Measurements from ENCODE around the gene VSIR.

Gene VSIR

DNA sequence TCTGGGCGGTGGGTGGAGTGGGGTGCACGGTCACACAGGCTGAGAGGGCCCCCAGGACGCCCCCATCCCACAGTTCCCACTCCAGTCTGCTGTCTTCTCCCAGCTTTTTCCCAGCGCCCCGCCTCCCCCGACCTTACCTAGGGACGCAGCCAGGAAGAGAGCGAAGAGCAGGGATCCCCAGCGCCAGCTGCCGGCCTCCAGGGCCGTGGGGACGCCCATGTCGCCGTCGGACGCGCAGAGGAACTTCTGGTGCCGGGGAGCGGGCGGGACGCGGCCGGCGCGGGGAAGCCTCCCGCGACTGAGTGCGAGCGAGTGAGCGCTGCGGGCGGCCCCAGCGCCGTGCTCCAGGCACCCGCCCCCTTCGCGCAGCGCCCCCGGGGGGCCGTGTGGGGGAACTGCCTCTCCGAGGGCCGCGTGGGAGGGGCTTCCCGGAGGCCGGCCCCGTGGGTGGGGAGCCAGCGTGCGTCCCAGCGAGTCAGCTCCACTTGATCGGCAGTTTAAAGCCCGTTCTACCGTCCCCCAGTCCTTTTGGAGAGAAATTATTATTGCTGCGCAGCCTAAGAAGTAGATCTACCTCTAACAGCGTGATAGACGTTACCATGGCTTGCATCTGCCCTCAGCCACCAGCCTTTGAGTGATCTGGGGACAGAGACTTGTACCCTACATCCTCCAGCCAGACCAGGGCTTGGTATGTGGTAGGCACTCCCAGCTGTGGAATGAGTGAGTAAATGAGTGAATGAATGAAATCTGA lies at the start of gene VSIR:
VSIR (minus strand) TSS at position 300 of the 751 bp plus-strand sequence; CDS start at position 219, 81 bp downstream.
- H3K27ac Mint-ChIP-seq = peak within 1 kb of the TSS; percentile 92
- ATAC-seq = peak; percentile 86
- no peaks in the 10 kb centered on the region for H3K27me3 Mint-ChIP-seq
- peaks cover 82% of the 10 kb centered on the region for H3K4me1 Mint-ChIP-seq
- peak within 1 kb of the TSS; percentile 88 for H3K4me3 Mint-ChIP-seq
- H3K9me3 Mint-ChIP-seq = no peaks in the 10 kb centered on the region
- H3K36me3 Mint-ChIP-seq = no peaks in the 10 kb centered on the region

DNA sequence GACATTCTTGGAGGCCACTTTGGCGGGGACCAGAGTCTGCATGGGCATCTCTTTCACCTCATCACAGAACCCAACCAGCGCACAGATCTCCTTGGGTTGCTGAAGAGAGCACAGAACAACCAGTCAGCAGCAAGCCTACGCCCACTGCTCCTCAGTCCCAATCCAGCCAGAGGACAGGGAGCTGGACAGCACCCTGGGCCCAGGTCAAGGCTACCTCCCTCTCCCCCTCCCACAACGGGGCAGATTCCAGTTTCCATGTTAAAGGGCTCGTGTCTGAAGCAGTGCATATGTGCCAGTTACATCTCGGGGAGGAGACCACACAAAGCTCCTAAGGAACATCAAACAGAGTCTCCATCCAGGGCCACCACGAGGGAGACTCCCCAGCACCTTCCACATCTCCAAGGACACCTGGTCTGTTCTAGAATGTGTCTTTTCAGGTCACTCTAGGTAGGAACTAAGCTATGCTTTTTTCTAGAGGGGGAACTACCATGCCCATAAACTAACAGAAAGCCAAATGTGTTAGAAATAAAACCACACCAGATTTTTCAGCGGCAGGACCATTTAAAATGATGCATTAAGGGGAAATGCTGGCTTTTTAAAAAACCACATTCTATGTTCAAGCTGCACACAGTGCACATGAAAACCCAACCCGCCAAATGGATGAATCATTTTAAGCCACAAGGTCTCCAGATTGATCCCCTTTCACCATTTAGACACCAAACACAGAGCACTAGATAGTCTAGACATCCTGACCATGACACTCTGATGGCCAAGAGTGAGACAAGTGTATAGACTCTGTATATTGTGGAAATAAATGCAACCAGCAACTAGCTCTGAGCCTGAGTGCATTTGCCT lies 48.8 kb upstream of the VSIR start:
- peaks cover 83% of the 10 kb centered on the region for H3K36me3 Mint-ChIP-seq
- H3K9me3 Mint-ChIP-seq = no peaks in the 10 kb centered on the region
- H3K4me1 Mint-ChIP-seq = no peaks in the 10 kb centered on the region
- no peak overlapping the region for H3K27ac Mint-ChIP-seq
- no peaks in the 10 kb centered on the region for H3K27me3 Mint-ChIP-seq
- ATAC-seq = no peak
- no peak overlapping the region for H3K4me3 Mint-ChIP-seq

DNA sequence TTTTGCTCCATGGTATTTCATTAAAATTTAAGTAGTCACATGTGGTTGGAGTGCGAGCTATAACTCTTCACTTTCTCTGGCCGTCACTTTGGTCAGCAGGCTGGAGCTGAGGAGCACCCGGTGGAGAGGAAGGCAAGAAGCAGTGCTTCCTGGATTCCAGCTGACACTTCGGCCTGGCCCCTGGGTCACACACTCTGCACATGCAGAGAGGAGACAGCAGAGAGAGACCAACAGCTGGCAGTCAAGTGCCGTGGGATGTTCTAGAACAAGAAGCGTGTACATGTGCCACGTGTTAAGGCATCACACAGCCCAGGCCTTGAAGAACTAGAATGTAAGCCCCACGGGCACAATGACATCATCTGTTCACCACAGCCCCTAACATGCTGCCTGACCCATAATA lies 47.6 kb upstream of the VSIR start:
- no peak for ATAC-seq
- Mint-ChIP-seq H3K27me3 (no peaks in the 10 kb centered on the region), H3K4me1 (no peaks in the 10 kb centered on the region), H3K36me3 (peaks cover 83% of the 10 kb centered on the region), H3K27ac (no peak overlapping the region), H3K4me3 (no peak overlapping the region), H3K9me3 (no peaks in the 10 kb centered on the region)

DNA sequence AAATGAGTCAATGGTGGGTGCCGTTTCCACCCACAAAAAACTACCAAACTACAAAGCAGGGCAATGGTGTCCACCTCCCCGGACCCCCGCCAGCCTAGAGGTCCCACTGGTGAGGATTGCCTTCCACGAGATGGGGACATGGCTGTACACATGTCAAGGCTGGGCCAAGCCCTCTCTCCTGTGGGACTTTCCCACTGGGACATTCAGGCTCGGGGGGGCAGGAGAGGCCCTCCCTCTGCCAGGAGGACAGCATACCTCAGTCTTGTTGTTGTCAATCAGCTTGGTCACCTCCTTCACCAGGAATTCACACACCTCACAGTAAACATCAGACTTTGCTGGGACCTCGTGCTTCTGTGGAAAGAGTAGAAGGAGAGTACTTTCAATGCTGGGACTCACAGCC lies 46.7 kb upstream of the VSIR start:
- no peak for ATAC-seq
- Mint-ChIP-seq H3K4me1 (no peaks in the 10 kb centered on the region), H3K27ac (peak overlapping the region; percentile 22), H3K4me3 (no peak overlapping the region), H3K36me3 (peaks cover 83% of the 10 kb centered on the region), H3K27me3 (no peaks in the 10 kb centered on the region), H3K9me3 (no peaks in the 10 kb centered on the region)

DNA sequence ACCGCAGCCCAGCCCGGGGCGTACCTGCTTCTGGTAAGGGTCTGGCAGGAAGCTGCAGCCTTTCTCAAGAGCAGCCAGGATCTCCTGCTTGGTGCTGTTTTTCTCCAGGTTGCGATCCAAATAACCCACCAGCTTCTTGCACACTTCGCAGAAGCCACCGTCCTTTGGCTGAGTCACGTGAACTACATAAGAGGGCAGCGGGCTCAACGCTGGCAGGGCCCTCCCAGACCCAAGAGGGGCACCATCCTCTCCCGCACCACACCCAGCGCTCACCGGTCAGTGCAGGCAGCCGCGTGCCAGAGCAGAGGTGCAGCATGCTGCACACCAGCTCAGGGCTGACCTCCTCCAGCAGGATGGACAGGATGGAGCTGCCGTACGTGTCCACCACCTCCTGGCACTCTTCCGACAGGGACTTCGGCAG lies 46.1 kb upstream of the VSIR start:
- Mint-ChIP-seq H3K36me3 (peaks cover 87% of the 10 kb centered on the region), H3K27ac (peak overlapping the region; percentile 22), H3K9me3 (no peaks in the 10 kb centered on the region), H3K27me3 (no peaks in the 10 kb centered on the region), H3K4me1 (no peaks in the 10 kb centered on the region), H3K4me3 (no peak overlapping the region)
- ATAC-seq = no peak

DNA sequence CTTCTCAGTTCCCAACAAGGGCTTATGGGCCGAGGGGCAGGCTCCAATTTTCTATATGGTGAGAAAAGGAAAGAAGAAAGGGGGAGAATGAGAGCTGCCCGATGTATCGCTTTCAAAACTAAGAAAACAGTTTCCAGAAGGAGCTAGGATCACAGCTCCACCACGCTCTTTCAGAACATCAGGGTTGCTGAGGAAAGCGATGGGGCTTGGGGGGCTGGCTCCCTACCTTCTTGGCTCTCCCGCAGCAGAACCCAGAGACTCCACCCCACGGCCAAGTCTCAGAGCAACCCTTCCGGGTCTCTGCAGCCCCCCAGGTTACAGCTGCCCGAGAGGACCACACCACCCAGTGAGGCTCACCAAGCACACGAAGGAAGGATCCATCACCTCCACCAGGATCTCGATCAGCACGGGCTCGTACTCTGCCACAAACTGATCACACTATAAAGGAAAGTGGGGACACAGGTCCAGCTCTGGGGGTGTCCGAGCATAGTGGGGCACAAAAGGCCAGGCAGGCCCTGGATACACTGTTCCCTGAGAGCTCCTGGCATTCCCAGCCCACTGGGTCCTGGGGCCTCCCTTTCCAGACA lies 45.4 kb upstream of the VSIR start:
- Mint-ChIP-seq H3K4me3 (no peak overlapping the region), H3K27ac (no peak overlapping the region), H3K27me3 (no peaks in the 10 kb centered on the region), H3K36me3 (peaks cover 83% of the 10 kb centered on the region), H3K4me1 (no peaks in the 10 kb centered on the region), H3K9me3 (no peaks in the 10 kb centered on the region)
- no peak for ATAC-seq

DNA sequence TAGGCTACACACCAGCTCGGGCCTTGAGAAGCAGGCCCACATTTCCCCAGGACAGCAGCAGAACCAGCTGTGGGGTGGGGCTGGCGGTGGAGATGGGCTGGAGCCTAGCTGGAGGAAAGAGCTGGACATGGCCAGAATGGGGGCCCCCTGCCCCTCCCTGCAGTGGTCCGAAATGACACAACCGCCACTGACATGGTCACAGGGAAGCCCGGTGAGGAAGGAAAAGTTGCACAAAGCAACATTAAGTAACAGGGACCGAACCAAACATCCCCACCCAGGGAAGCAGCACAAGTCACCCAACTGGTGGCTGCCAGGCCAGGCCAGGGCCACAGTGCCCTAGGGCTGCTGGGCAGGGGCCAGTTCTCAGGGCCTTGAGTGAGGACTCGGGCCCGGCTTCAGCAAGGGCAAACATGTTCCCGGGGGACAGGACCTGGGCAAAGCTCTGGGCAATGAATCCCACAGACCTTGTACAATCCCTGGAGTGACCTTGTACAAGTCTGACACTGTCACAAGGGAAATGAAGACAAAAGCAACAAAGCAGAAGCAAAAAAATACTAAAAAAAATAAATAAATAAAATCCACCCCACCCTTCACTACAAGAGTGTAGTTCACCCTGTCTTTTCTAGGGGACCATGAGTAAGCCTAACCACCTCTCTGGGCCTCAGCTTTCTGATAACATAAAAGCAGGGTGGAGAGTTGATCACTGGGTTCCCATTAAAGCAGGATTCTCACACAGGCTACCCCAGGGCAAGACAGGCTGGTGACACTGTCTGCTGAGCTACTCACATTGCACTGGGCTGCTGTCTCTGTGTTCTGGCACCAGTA lies 44.7 kb upstream of the VSIR start:
- no peaks in the 10 kb centered on the region for H3K9me3 Mint-ChIP-seq
- no peak overlapping the region for H3K27ac Mint-ChIP-seq
- ATAC-seq = no peak
- H3K36me3 Mint-ChIP-seq = peaks cover 78% of the 10 kb centered on the region
- no peaks in the 10 kb centered on the region for H3K4me1 Mint-ChIP-seq
- no peak overlapping the region for H3K4me3 Mint-ChIP-seq
- no peaks in the 10 kb centered on the region for H3K27me3 Mint-ChIP-seq

DNA sequence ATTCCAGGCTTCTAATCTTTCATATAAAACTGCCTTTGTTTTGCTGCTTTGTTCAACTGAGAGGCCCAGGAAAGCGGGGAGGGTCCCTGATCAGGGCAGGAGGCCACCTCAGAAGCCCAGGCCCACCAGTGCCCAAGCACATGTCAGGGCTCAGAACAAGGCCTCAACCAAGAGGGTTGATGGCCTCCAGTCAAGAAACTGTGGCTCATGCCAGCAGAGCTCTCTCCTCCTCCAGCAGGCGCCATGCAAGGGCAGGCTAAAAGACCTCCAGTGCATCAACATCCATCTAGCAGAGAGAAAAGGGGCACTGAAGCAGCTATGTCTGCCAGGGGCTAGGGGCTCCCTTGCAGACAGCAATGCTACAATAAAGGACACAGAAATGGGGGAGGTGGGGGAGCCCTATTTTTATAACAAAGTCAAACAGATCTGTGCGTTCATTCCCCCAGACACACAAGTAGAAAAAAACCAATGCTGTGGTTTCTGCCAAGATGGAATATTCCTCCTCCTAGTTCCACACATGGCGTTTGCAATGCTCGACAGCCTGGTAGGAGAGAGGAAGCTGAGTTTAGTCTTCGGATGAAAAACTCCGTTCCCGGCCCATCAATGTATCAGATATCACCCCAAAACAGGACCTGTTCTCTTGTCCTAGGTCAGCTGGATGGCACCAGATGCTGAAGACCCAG lies 43.8 kb upstream of the VSIR start:
- Mint-ChIP-seq H3K4me1 (no peaks in the 10 kb centered on the region), H3K27ac (peak overlapping the region; percentile 40)
- no peak for ATAC-seq

DNA sequence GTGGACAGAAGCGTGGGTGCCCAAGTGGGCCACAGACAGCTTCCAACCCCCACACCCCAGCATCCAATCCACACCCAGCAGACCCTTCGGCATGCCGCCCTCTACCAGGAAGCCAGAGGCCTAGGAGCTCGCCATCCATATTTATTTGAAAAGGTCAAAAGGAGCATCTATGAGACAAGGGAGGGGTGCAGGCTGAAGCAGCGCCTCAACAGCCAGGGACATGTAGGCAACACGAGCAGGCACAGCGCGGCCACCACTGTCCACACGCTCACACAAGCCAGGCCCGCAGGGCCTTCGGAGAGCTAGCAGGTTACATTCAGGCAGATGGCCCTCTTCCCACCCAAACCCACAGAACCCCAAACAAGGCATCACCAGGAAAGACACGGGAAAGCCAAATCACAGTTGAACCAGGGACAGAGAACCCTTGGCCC lies 43.1 kb upstream of the VSIR start:
- ATAC-seq = no peak
- Mint-ChIP-seq H3K36me3 (peaks cover 73% of the 10 kb centered on the region), H3K9me3 (no peaks in the 10 kb centered on the region), H3K4me1 (no peaks in the 10 kb centered on the region), H3K4me3 (no peak overlapping the region), H3K27me3 (no peaks in the 10 kb centered on the region), H3K27ac (peak overlapping the region; percentile 40)

More for the DNA sequence above, 43.8 kb upstream of the VSIR start:
- Mint-ChIP-seq H3K4me3 (no peak overlapping the region), H3K27me3 (no peaks in the 10 kb centered on the region), H3K9me3 (no peaks in the 10 kb centered on the region), H3K36me3 (peaks cover 78% of the 10 kb centered on the region)

DNA sequence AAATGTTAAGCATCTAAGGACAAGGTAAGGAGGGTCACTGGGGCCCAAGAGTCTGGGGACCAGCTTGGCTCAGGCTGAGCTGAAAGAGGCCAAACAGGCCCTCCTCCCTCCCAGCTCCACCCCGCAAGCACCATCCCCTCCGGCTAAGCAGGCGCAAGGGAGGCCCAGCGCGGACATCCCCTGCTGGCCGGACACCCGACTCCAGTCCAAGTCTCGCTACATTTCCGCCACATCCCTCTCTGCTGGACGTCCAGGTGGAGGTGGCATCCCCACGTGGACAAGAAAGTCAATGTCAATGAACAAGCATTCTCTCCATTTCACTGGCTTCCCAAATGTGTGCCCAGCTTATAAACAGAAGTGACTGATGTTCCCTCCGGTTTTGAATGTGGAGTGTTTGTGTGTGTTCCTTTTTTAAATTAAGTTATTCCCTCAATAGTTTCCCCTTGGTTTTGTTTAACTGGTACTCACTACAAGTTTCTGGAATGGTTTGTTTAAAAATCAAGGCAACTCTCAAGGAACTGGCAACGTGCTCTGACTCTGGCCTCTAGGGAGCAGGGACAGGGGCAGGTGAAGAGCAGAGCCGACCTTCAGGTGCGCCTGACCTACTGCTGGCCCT lies 42.3 kb upstream of the VSIR start:
- Mint-ChIP-seq H3K4me3 (no peak overlapping the region), H3K4me1 (no peaks in the 10 kb centered on the region), H3K9me3 (no peaks in the 10 kb centered on the region), H3K27ac (no peak overlapping the region), H3K27me3 (no peaks in the 10 kb centered on the region), H3K36me3 (peaks cover 65% of the 10 kb centered on the region)
- ATAC-seq = no peak

DNA sequence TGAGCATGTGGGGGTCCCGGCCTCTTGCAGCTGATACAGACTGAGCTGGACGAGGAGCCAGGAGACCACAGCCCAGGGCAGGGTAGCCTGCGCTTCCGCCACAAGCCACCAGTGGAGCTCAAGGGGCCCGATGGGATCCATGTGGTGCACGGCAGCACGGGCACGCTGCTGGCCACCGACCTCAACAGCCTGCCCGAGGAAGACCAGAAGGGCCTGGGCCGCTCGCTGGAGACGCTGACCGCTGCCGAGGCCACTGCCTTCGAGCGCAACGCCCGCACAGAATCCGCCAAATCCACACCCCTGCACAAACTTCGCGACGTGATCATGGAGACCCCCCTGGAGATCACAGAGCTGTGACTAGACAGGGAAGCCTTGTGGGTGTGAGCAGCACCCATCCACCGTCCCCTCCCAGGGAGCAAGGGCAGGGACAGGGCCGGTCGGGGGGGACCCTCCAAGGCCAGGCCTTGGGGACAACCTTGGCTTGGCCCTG lies 41.6 kb upstream of the VSIR start:
- Mint-ChIP-seq H3K36me3 (peaks cover 58% of the 10 kb centered on the region), H3K4me3 (no peak overlapping the region), H3K27me3 (no peaks in the 10 kb centered on the region), H3K27ac (no peak overlapping the region), H3K9me3 (no peaks in the 10 kb centered on the region), H3K4me1 (no peaks in the 10 kb centered on the region)
- ATAC-seq = no peak

DNA sequence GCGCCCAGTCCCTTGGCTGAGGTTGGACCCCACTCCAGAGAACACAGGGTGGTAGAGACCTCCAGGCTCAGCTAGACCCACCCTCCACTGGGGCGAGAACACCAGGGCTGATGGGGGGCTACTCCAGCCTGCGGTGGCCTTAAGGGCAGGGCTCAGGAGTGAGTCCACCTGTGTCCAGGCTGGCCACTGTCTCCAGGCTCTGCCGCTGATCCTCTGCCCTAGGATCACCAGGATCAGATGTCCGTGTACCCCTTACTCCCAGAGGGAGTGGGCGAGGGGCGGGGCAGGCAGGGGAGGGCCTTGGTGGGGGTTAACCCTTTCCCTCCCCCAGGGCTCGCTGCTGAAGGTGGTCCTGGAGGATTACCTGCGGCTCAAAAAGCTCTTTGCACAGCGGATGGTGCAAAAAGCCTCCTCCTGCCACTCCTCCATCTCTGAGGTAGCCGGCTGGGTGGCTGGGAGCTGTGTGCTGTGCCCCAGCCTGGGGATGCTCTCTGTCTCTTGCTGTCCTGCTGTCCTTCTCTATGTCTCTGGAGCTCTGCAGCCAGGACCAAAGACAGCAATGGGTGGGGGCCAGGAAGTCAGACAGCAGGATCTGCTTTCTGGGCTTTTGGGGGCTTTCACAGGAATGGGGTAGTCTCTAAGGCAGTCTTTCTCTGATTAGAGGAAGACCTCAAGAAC lies 39.7 kb upstream of the VSIR start:
- no peak overlapping the region for H3K27ac Mint-ChIP-seq
- H3K27me3 Mint-ChIP-seq = no peaks in the 10 kb centered on the region
- peak; percentile 6 for ATAC-seq
- peaks cover 39% of the 10 kb centered on the region for H3K36me3 Mint-ChIP-seq
- no peaks in the 10 kb centered on the region for H3K4me1 Mint-ChIP-seq
- H3K9me3 Mint-ChIP-seq = no peaks in the 10 kb centered on the region
- no peak overlapping the region for H3K4me3 Mint-ChIP-seq

DNA sequence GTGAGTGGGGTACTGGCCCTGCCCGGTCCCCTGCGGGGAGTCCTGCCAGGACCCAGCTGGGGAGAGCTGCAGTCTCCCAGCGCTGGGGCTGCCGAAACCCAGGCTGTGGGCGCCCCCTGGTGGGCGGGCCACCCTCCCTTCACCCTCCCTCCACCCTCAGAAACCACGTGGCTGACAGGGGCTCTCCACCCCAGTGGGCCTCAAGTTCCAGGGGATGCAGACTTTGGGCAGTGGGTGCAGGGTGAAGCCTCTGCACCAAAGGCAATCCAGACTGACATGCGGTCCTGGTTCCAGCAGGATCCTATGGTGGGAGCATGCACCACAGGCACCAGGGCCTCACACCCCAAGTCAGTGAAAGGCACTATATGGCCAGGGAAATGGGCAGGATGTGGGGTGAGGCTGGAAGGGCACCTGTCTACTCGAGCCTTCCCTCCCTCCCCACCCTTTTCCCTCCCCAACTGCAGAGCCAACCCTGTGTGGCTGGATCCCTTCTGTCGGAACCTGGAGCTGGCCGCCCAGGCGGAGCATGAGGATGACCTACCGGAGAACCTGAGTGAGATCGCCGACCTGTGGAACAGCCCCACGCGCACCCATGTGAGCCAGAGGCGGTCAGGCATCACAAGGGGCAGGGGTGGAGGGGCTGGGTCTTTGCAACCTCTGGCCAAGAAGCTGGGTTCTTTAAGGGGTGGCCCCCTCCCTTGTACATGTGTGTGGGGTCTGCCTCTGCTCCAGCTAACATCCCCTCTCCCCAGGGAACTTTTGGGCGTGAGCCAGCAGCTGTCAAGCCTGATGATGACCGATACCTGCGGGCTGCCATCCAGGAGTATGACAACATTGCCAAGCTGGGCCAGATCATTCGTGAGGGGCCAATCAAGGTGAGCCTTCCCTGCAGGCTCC lies 38.9 kb upstream of the VSIR start:
- ATAC-seq = peak; percentile 89
- H3K36me3 Mint-ChIP-seq = peaks cover 31% of the 10 kb centered on the region
- no peak overlapping the region for H3K4me3 Mint-ChIP-seq
- H3K9me3 Mint-ChIP-seq = no peaks in the 10 kb centered on the region
- no peaks in the 10 kb centered on the region for H3K4me1 Mint-ChIP-seq
- H3K27ac Mint-ChIP-seq = no peak overlapping the region
- H3K27me3 Mint-ChIP-seq = no peaks in the 10 kb centered on the region

All from stimulated activated memory B cell treated with anti-CD40 and anti-IgM and Interleukin-4, amounts not matched to agents 10 μg/mL and 1 μg/mL and 100 μg/mL, for 72 hours (primary cell).